Aorta (tissue), 5 donors: ENCODE results near the gene MGAT5B. TPM values are rescaled to one million over a fixed set of nuclear protein-coding genes. Genes with fewer than 3 reads are reported as not detected.

Source experiments
- ATAC-seq: fragments of 200-7000 bp; cut with Tn5 transposase; one replicate; pipeline ENCODE4 v1.9.1; 2022; ENCODE audit warnings: moderate library complexity; ENCODE audit not compliant: low FRiP score
- DNase-seq, 2 donors: peaks; one replicate each; pipeline ENCODE4 v3.0.0-alpha.2; 2020
- H3K27ac ChIP-seq, 2 donors: one replicate each; pipeline ENCODE4 v1.5.1; 2013; ENCODE audit warnings: low read length in 2 of 2, mild to moderate bottlenecking in 2 of 2, moderate library complexity in 2 of 2, control low read depth in 1 of 2, inconsistent platforms in 1 of 2, low read depth in 1 of 2
- H3K27me3 ChIP-seq, 2 donors: one replicate each; pipeline ENCODE4 v1.6.1; 2013; ENCODE audit warnings: control low read depth in 1 of 2, low read length in 1 of 2, mild to moderate bottlenecking in 1 of 2, moderate library complexity in 1 of 2; ENCODE audit not compliant: insufficient read depth in 2 of 2, control insufficient read depth in 1 of 2
- H3K36me3 ChIP-seq, 2 donors: one replicate each; pipeline ENCODE4 v1.6.1; 2013; ENCODE audit warnings: control low read depth in 1 of 2, low read length in 1 of 2, mild to moderate bottlenecking in 1 of 2; ENCODE audit not compliant: insufficient read depth in 2 of 2, control insufficient read depth in 1 of 2
- H3K4me1 ChIP-seq, 2 donors: one replicate each; pipeline ENCODE4 v1.6.1; 2013; ENCODE audit warnings: low read length in 2 of 2, control low read depth in 1 of 2, mild to moderate bottlenecking in 1 of 2, moderate library complexity in 1 of 2; ENCODE audit not compliant: insufficient read depth in 2 of 2, control insufficient read depth in 1 of 2
- H3K4me3 ChIP-seq, 2 donors: one replicate each; pipeline ENCODE4 v1.5.1; 2013; ENCODE audit warnings: low read length in 2 of 2, control low read depth in 1 of 2, mild to moderate bottlenecking in 1 of 2
- H3K9me3 ChIP-seq: one replicate; pipeline ENCODE4 v1.6.1; 2013; ENCODE audit warnings: mild to moderate bottlenecking, low read length; ENCODE audit not compliant: control insufficient read depth
- WGBS, 2 donors: extraction: QIAGEN DNeasy Blood & Tissue Kit; methylation state at CpG; one replicate each; pipeline ENCODE4 v1.1.7; 2013; 5-methylcytosine and 5-hydroxymethylcytosine counted together
- intact Hi-C, 2 donors: fragments of 100-400 bp; cut with DNase I; formaldehyde crosslinking; loops; one replicate each; pipeline versions ENCODE4 v1.14.2 to v1.15.0; 2022
- polyA plus RNA-seq, 2 donors: library from polyadenylated mRNA; stranded (reverse); fragments of 200-250 nt; gene quantifications; one replicate each; pipeline ENCODE4 v1.2.3, GENCODE V29; 2013
- total RNA-seq, 2 donors: library from RNA; stranded (reverse); fragmentation: NEBNext Ultra II Directional; extraction: Animal tissue kit (Norgen Biotek cat#: 25700); gene quantifications; one replicate each; pipeline ENCODE4 v1.2.1, GENCODE V29; 2021
- donor health status: healthy with polysubstance abuse.
- donor health status: Bipolar disorder and iron deficiency.
- donor health status: DM: no; HTN: no; CAD: no.
- donor health status: DM: no; HTN: no; CAD: no.
- donor health status: DM: yes; HTN: yes; CAD: no.

MGAT5B gene
- total and polyA plus RNA-seq, 4 donors, result 0.51 to 0.55 TPM; not detected in 2

DNA sequence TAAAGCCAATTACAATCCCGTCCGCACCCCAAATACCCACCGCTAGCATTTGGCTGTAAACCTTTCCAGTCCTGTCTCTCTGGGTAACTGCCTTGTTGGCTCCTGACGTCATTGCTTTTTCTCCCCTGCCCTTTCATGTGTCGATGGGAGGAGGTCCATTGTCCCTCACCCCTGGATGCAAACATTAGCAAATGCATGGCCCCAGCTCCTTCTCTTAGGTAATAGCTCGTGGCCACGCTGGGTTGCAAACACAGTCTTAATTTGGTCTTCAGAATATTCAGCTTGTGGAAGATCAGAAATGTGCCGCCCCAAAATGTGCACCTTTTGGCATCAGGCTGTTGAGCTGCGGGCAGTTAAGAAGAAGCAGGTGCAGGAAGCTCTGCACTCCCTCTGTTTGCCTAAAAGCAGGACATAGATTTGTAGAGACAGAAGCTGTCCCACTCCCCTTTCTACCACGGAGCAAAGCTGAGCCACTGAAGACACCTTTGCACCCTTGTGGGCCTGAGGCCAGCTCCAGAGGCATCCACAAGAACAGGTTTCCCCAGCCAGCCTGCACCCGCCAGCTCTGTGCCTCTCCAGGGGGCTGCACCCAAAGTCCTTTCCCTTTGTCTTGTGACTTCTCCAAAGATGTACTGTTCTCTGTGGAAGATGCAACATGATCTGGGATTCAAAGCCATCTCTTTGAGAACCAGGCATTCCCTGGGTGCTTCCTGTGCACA, 127.3 kb downstream of the MGAT5B start:
- intact Hi-C loops, result no loop called here
- ATAC-seq (no peak), DNase-seq (no peak)
- H3K36me3 ChIP-seq, result no peaks in the 10 kb centered on the region
- 43 to 45% methylated on average over 11 of the region's 11 CpGs for WGBS, 2 donors
- H3K27ac ChIP-seq, result no peak overlapping the region
- H3K4me1 ChIP-seq, result no peaks in the 10 kb centered on the region
- H3K27me3 ChIP-seq, result no peaks in the 10 kb centered on the region
- no peak overlapping the region for H3K4me3 ChIP-seq
- no peaks in the 10 kb centered on the region for H3K9me3 ChIP-seq

DNA sequence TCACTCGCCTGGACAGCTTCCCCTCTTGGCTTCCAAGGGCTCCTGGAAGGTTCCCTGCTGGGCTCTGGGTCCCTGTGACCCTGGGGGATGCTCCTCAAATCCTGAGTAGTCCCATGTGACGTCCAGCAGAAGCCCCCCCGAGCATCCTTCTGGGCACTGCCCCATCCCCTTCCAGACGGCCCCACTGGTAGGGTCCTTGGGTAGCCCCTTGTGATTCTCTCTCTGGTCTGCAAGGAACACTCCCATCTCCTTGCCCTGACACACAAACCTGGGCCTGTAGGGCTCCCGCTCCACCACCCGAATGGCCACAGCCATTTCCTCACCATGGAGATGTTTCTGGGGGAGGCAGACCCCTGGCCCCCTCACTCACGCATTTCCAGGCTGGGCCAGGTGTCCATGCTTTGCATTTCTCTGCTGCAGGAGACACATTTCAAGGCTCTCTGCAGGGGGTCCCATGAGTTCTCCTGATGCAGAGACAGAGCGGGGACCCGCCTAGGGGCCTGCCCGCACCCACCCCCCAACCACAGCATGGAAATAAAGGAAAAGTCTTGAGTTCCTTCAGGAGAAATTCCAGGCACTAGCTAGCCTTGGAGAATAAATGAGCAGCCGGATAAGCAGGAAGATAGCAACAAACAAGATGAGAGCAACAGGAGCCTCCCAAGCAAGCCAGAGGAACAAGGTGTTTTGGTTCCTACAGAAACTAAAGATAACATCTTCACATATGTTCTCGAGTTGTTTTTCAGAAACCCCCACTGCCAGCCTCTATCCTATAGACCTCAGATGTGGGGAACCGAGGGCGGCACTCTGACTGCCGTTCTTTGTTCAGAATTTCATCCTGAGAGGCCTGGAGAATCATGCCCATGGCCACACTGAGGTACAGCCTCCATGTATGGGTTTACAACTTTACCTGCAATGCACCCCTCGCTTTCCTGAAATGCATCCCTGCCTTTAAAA, 128.8 kb downstream of the MGAT5B start:
- no peak for ATAC-seq
- Histone ChIP-seq H3K27me3 (no peaks in the 10 kb centered on the region), H3K9me3 (no peaks in the 10 kb centered on the region), H3K27ac (no peak overlapping the region), H3K4me3 (no peak overlapping the region), H3K4me1 (no peaks in the 10 kb centered on the region), H3K36me3 (no peaks in the 10 kb centered on the region)
- DNase-seq, result no peak
- intact Hi-C loops, result no loop called here
- WGBS, 2 donors, result 74 to 75% methylated on average over 16 of the region's 16 CpGs

DNA sequence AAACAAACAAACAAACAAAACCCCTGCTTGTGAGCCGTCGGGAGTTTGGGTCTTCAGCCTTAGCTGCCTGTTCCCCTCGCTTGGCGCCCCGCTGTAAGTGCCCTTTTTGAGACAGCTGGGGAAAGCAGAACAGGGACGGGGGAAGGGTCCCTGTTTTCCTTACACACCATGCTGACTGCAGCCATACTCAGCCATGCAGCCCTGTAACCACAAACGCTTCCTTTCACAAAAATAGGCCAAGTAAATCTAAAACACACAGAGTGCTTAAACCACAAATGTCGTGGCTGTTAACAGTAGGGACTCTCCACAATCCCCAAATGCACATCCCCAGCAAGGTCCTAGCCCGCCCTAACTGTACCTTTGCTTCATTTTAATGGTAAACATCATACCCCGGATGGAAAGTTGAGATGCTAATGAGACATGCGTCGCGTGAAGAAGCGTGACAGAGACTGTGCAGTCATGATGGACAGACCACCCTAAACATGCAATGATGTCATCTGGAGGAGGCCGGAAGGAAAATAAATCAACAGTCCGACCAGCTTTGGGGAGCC, 129.9 kb downstream of the MGAT5B start:
- Histone ChIP-seq H3K27me3 (no peaks in the 10 kb centered on the region), H3K9me3 (no peaks in the 10 kb centered on the region), H3K4me3 (no peak overlapping the region), H3K4me1 (no peaks in the 10 kb centered on the region), H3K36me3 (no peaks in the 10 kb centered on the region), H3K27ac (no peak overlapping the region)
- ATAC-seq (no peak), DNase-seq (peak in 1 of 2 donors; percentile 37)
- WGBS, 2 donors, result 38 to 46% methylated on average over 16 of the region's 16 CpGs
- intact Hi-C loops, result no loop called here

GRCh38 chr17:76998839-76999238, 130.6 kb downstream of the MGAT5B start:
- DNase-seq (no peak), ATAC-seq (no peak)
- 67 to 68% methylated on average over 8 of the region's 8 CpGs for WGBS, 2 donors
- no peaks in the 10 kb centered on the region for H3K36me3 ChIP-seq
- intact Hi-C loops, result no loop called here
- H3K9me3 ChIP-seq, result no peaks in the 10 kb centered on the region
- H3K27ac ChIP-seq, result no peak overlapping the region
- H3K4me3 ChIP-seq, result no peak overlapping the region
- no peaks in the 10 kb centered on the region for H3K4me1 ChIP-seq
- no peaks in the 10 kb centered on the region for H3K27me3 ChIP-seq

Other genes starting within 250 kb of the MGAT5B start
- 1 to 10 TPM; 1.1 to 2.3 TPM for gene ST6GALNAC1, start 224.6 kb upstream of the MGAT5B start, total RNA-seq
- 1 to 10 TPM; 1.6 to 9.4 TPM for gene ST6GALNAC1, start 224.6 kb upstream of the MGAT5B start, polyA plus RNA-seq
- gene MXRA7, start 157.4 kb upstream of the MGAT5B start, total RNA-seq, result 100 to 1,000 TPM; 256 to 262 TPM
- gene MXRA7, start 157.4 kb upstream of the MGAT5B start, polyA plus RNA-seq, result 100 to 1,000 TPM; 357 to 465 TPM
- 10 to 100 TPM; 36.5 to 55.4 TPM for gene JMJD6, start 141.8 kb upstream of the MGAT5B start, total RNA-seq
- gene JMJD6, start 141.8 kb upstream of the MGAT5B start, polyA plus RNA-seq, result 10 to 100 TPM; 29.3 to 82.5 TPM
- gene METTL23, start 141.6 kb upstream of the MGAT5B start, total RNA-seq, result 10 to 100 TPM; 26.8 to 27.9 TPM
- 10 to 100 TPM; 28.5 to 37.5 TPM for gene METTL23, start 141.6 kb upstream of the MGAT5B start, polyA plus RNA-seq
- 100 to 1,000 TPM; 133 to 134 TPM for gene SRSF2, start 131.1 kb upstream of the MGAT5B start, total RNA-seq
- gene SRSF2, start 131.1 kb upstream of the MGAT5B start, polyA plus RNA-seq, result 100 to 1,000 TPM in 1 of 2 donors, 10 to 100 TPM in 1; 64.4 to 152 TPM
- gene MFSD11, start 130.3 kb upstream of the MGAT5B start, total RNA-seq, result 10 to 100 TPM; 24.5 to 38.2 TPM
- 10 to 100 TPM in 1 of 2 donors, 1 to 10 TPM in 1; 6.8 to 19.9 TPM for gene MFSD11, start 130.3 kb upstream of the MGAT5B start, polyA plus RNA-seq